Upper lobe of left lung (tissue), 6 donors: ENCODE measurements around the gene PBXIP1. TPM values are rescaled to one million over a fixed set of nuclear protein-coding genes. Genes with fewer than 3 reads are reported as not detected.

Experiments used
- ATAC-seq, 2 donors: fragments of 200-7000 bp; cut with Tn5 transposase; one replicate each; pipeline ENCODE4 v1.9.1; 2022; ENCODE audit warnings: mild to moderate bottlenecking in 2 of 2, moderate library complexity in 2 of 2; ENCODE audit not compliant: low FRiP score in 2 of 2
- DNase-seq, 2 donors: peaks; one replicate each; pipeline ENCODE4 v3.0.0-alpha.2; 2019 to 2020
- H3K27ac ChIP-seq, 4 donors: fragments of 200-600 bp; sonication (generic); one replicate each; pipeline ENCODE4 v1.5.1; 2016 to 2019
- H3K27me3 ChIP-seq, 4 donors: fragments of 200-600 bp; sonication (generic); one replicate each; pipeline ENCODE4 v1.5.1; 2017 to 2019
- H3K36me3 ChIP-seq, 4 donors: fragments of 200-600 bp; sonication (generic); one replicate each; pipeline ENCODE4 v1.5.1; 2016 to 2019
- H3K4me1 ChIP-seq, 4 donors: fragments of 200-600 bp; sonication (generic); one replicate each; pipeline ENCODE4 v1.5.1; 2018 to 2019
- H3K4me3 ChIP-seq, 4 donors: fragments of 200-600 bp; sonication (generic); one replicate each; pipeline ENCODE4 v1.5.1; 2017 to 2019; ENCODE audit warnings: mild to moderate bottlenecking in 2 of 4, moderate library complexity in 1 of 4
- H3K9me3 ChIP-seq, 4 donors: fragments of 200-600 bp; sonication (generic); one replicate each; pipeline ENCODE4 v1.5.1; 2018 to 2019
- EP300 ChIP-seq, 4 donors: sonication (generic); formaldehyde crosslinking; IDR thresholded peaks; one replicate each; pipeline ENCODE4 v1.5.1; 2017; ENCODE audit warnings: antibody characterized with exemption in 4 of 4, control low read depth in 2 of 4
- POLR2A ChIP-seq, 4 donors: fragments of 450-650 bp; IDR thresholded peaks; one replicate each; pipeline ENCODE4 v1.5.1; 2016 to 2017; ENCODE audit warnings: antibody characterized with exemption in 4 of 4, mild to moderate bottlenecking in 2 of 4
- POLR2AphosphoS5 ChIP-seq, 2 donors: sonication (generic); formaldehyde crosslinking; IDR thresholded peaks; one replicate each; pipeline ENCODE4 v1.5.1; 2017; ENCODE audit warnings: antibody characterized with exemption in 2 of 2
- WGBS, 2 donors: methylation state at CpG; one replicate each; pipeline ENCODE4 v1.1.5; 2017 to 2018; 5-methylcytosine and 5-hydroxymethylcytosine counted together
- total RNA-seq, 6 donors: library from RNA; depleted of rRNA in 4 of 6; stranded (reverse); fragments of >200 nt in 4 of 6; gene quantifications; one replicate each; pipeline versions ENCODE4 v1.1.0 to v1.2.1, GENCODE V29; 2016 to 2021
- TF ChIP-seq, protein P1 (sequence below), 6 experiments: fragments of 450-650 bp in 4 of 6; fragments of 200-600 bp in 2 of 6; sonication (generic) in 2 of 6; IDR thresholded peaks; one replicate each; pipeline ENCODE4 v1.5.1; 2016 to 2019; ENCODE audit warnings: antibody characterized with exemption in 6 of 6
- donor health status: DM: no; HTN: no; CAD: no; lungs with moderate emphysema.
- donor health status: DM: no; HTN: yes; CAD: no; lungs with severe emphysema.

PBXIP1 gene
- total RNA-seq, 6 donors from 2014 or later, result 72.1 to 108 (median 83.7) TPM

DNA sequence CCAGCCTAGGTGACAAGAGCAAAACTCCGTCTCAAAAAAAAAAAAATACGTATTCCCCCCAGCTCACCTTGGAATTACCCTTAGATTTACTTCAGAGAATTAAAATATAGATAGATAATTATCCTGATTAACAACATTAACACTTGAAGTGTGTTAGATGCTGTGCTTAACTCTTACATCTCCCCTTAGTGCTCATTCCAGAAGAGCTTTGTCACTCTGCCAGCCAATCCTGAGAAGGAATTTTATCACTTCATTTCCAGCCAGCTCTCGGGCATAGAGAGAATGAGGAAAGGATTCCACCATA is 16.3 kb upstream of the PBXIP1 start:
- 45 to 64% methylated on average over 3 of the region's 3 CpGs for WGBS, 2 donors
- TF ChIP-seq POLR2AphosphoS5 (IDR thresholded peaks at IDR 0.05) (no peak), POLR2A (IDR thresholded peaks at IDR 0.05) (peak in 1 of 4 donors; percentile 28)

DNA sequence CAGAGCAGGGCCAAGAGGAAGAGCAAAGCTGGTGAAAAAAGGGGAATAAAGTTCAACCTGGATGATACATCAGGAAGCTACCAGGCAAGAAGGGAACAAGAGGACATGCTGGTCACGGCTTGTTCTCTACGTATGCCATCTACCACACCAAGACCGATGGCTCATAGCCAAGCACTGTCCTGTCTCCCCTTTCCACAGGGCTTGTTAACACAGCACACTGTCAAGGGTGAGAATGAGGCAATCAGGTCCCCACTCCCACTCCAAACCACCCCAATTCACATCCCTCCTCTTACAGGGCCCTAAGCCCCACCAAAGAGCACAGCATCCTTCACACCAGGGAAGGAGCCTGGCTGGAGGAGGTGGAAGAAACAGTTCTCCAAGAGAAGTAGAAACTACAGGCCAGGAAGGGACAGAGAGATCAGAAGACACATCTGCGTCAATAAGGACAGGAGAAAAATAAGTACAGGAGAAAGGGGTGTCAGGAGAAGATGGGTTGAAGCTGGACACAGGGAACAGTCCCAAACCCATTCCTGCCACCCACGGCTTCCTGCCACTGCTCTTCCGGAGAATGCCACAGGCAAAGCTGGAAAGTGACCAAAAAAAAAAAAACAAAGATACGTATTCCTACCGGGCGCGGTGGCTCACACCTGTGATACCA is 15.6 kb upstream of the PBXIP1 start:
- Histone ChIP-seq H3K9me3 (no peaks in the 10 kb centered on the region), H3K36me3 (peaks cover 9 to 30% (median 21%) of the 10 kb centered on the region in 4 donors), H3K27me3 (no peaks in the 10 kb centered on the region), H3K27ac (peak overlapping the region; percentile 97 to 99 (median 98)), H3K4me1 (peaks cover 50 to 66% (median 64%) of the 10 kb centered on the region in 4 donors), H3K4me3 (peak overlapping the region in 3 of 4 donors; percentile 25 to 61 (median 31))
- TF ChIP-seq POLR2AphosphoS5 (IDR thresholded peaks at IDR 0.05) (no peak), EP300 (IDR thresholded peaks at IDR 0.05) (peak in 1 of 4 donors; percentile 16)
- 34 to 44% methylated on average over 10 of the region's 10 CpGs for WGBS, 2 donors
- ATAC-seq, result no peak
- peak in 1 of 2 donors; percentile 68 for DNase-seq

More for the DNA sequence above, 16.3 kb upstream of the PBXIP1 start:
- no peak for DNase-seq
- peak overlapping the region; percentile 97 to 99 (median 98) for H3K27ac ChIP-seq
- H3K4me1 ChIP-seq, result peaks cover 50 to 68% (median 64%) of the 10 kb centered on the region in 4 donors
- peak overlapping the region in 2 of 4 donors; percentile 11 to 61 for H3K4me3 ChIP-seq
- peaks cover 3 to 23% (median 16%) of the 10 kb centered on the region in 4 donors for H3K36me3 ChIP-seq
- no peaks in the 10 kb centered on the region for H3K27me3 ChIP-seq
- no peaks in the 10 kb centered on the region for H3K9me3 ChIP-seq
- no peak for ATAC-seq

DNA sequence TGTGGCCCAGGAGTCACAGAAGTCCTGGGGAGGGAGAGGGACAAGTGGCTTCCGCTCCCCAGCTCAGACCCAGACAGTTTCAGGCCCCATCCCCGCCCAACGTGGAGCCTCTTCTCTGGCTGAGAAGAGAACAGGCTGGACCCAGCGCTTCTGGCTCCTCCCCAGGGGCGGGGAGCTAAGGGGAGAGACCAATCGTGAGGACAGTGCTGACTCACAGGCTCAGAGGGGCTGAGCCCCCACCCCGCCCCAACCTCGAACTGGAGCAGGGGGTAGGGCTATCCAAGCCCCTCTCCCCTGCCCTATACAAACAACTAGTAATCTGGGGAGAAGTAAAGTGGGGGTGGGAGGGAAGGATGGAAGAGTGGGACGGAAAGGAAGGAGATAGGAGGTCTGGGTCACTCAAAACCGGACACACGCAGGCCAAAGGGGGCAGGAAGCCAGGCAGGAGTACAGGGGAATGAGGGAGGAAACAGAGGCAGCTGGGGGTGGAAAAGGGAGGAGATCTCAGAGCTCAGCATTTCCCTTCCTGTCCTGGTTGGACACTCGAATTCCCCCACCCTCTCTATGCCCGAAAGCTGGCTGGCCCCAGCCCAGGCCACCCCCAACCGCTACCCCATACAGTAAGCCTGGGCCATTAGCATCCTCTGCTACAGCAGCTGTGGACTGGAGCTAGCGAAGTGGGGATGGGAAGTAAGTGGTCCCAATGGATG is 14.9 kb upstream of the PBXIP1 start, which contains the start of gene SHC1:
SHC1 (minus strand) TSS at position 117 of the 710 bp plus-strand sequence. CDS start 221 bp downstream, outside the sequence.
- peaks cover 46 to 63% (median 58%) of the 10 kb centered on the region in 4 donors for H3K4me1 ChIP-seq

DNA sequence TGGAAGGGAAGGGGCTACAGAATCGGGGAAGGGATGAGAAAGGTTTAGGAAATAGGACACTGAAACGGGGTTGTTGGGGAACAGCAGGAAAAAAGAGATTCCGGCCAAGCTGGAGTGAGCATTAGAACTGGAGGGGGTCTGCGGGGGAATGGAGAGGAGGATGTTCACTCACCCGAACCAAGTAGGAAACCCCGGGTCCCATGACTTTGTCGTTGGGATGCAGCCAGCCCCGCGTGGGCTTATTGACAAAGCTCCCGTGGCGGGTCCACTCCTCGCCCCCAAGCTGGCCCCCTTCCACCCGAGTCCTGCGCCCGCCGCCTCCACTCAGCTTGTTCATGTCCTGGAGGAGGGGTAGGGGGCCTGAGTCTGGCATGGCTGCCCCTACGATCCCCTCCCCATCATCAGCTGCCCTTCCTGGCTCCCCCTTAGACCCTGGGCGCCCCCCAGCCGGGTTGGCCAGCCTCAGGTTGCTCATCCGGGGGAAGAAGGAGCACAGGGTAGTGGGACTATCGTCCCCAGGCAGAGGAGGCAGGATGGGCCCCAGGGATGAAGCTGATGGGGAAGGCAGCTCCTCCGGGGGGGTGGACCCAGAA is 14.1 kb upstream of the PBXIP1 start:
- ATAC-seq (no peak), DNase-seq (peak in 1 of 2 donors; percentile 80)
- Histone ChIP-seq H3K36me3 (peaks cover 22 to 45% (median 36%) of the 10 kb centered on the region in 4 donors), H3K4me3 (peak overlapping the region; percentile 25 to 61 (median 36)), H3K27ac (peak overlapping the region; percentile 97 to 99 (median 98)), H3K27me3 (no peaks in the 10 kb centered on the region), H3K9me3 (no peaks in the 10 kb centered on the region), H3K4me1 (peaks cover 46 to 63% (median 58%) of the 10 kb centered on the region in 4 donors)
- no peak for TF ChIP-seq POLR2A (IDR thresholded peaks at IDR 0.05)
- TF ChIP-seq, protein P1, sequence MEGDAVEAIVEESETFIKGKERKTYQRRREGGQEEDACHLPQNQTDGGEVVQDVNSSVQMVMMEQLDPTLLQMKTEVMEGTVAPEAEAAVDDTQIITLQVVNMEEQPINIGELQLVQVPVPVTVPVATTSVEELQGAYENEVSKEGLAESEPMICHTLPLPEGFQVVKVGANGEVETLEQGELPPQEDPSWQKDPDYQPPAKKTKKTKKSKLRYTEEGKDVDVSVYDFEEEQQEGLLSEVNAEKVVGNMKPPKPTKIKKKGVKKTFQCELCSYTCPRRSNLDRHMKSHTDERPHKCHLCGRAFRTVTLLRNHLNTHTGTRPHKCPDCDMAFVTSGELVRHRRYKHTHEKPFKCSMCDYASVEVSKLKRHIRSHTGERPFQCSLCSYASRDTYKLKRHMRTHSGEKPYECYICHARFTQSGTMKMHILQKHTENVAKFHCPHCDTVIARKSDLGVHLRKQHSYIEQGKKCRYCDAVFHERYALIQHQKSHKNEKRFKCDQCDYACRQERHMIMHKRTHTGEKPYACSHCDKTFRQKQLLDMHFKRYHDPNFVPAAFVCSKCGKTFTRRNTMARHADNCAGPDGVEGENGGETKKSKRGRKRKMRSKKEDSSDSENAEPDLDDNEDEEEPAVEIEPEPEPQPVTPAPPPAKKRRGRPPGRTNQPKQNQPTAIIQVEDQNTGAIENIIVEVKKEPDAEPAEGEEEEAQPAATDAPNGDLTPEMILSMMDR (IDR thresholded peaks at IDR 0.05), result no peak
- no peak for TF ChIP-seq POLR2AphosphoS5 (IDR thresholded peaks at IDR 0.05)
- no peak for TF ChIP-seq EP300 (IDR thresholded peaks at IDR 0.05)
- WGBS, 2 donors, result 32 to 33% methylated on average over 16 to 21 of the region's 22 CpGs

More for the DNA sequence above, 14.9 kb upstream of the PBXIP1 start, which contains the start of gene SHC1:
- WGBS, 2 donors, result 20 to 22% methylated on average over 11 to 15 of the region's 15 CpGs
- Histone ChIP-seq H3K27me3 (no peaks in the 10 kb centered on the region), H3K4me3 (peak within 1 kb of the TSS; percentile 25 to 61 (median 36)), H3K27ac (peak within 1 kb of the TSS; percentile 97 to 99 (median 98)), H3K9me3 (no peaks in the 10 kb centered on the region), H3K36me3 (peaks cover 15 to 37% (median 28%) of the 10 kb centered on the region in 4 donors)
- ATAC-seq, result peak; percentile 70 to 71
- DNase-seq, result peak; percentile 84 to 94
- TF ChIP-seq POLR2A (IDR thresholded peaks at IDR 0.05), result peak in 3 of 4 donors; percentile 39 to 87 (median 77)
- TF ChIP-seq, protein P1 (IDR thresholded peaks at IDR 0.05), result no peak
- TF ChIP-seq POLR2AphosphoS5 (IDR thresholded peaks at IDR 0.05), result peak; percentile 83 to 96

DNA sequence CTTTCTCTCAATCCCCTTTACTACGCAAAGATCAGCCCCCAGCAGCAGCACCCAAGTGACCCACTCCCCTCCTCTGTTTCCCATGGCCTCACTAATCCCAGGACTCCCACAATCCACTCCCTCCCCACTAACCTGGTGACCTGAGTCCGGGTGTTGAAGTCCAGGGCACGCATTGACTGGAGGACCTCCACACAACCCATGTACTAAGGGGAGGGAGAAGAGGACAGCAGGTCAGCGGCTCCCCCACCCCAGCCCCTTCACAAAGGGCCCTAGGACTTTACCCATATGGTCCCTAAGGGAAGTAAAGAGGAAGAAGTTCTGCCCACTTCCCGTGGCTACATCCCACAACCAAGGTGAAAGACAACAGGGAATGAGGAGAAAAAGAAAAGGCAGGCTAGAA is 13.3 kb upstream of the PBXIP1 start:
- H3K27me3 ChIP-seq, result no peaks in the 10 kb centered on the region
- DNase-seq (no peak), ATAC-seq (no peak)
- 69 to 72% methylated on average over 5 of the region's 5 CpGs for whole genome bisulfite sequencing, 2 donors
- H3K27ac ChIP-seq, result peak overlapping the region; percentile 97 to 99 (median 98)
- peaks cover 22 to 52% (median 43%) of the 10 kb centered on the region in 4 donors for H3K36me3 ChIP-seq
- TF ChIP-seq POLR2A (IDR thresholded peaks at IDR 0.05) (no peak), EP300 (IDR thresholded peaks at IDR 0.05) (no peak), POLR2AphosphoS5 (IDR thresholded peaks at IDR 0.05) (no peak)
- TF ChIP-seq, protein P1 (IDR thresholded peaks at IDR 0.05), result no peak
- H3K9me3 ChIP-seq, result no peaks in the 10 kb centered on the region
- peak overlapping the region in 1 of 4 donors; percentile 61 for H3K4me3 ChIP-seq
- peaks cover 46 to 63% (median 58%) of the 10 kb centered on the region in 4 donors for H3K4me1 ChIP-seq
